T follicular helper cell (primary cell): ENCODE data around the gene C15orf62.

Experiments
- DNase-seq: peaks from one replicate; pipeline ENCODE4 v3.0.0-alpha.2; 2020; ENCODE audit warnings: low read depth

C15orf62 gene

DNA sequence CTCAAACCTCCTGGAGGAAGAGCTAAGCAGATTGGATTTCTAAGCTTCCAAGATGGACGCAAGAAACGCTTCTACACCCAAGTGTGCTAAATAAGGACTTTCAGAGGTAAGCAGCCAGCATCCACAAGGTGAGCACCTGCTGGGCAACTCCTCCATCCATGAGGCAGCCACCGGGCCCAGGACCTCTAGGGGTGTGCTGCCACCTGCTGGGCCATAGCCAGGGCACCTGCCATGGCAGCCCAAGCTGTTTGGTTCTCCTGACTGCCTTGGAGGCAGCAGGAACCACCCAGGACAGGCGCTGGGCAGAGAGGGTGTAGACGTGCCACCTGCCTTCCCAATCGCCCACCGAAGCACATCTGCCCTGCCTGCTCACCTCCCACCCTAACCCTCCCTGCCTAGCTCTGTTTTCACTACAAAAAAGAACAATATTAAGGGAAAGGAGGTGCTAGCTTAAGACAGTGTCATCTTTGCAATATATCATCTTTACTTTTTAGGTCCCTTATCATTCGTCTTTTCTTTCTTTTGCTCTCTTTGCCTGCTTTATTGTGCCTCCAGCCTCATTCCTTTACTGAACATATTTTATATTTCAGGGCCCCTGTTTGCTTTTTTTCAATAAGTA, 12.9 kb downstream of the C15orf62 start:
- DNase-seq = peak; percentile 71

GRCh38 chr15:40785164-40785563, 15.4 kb downstream of the C15orf62 start:
- no peak for DNase-seq

DNA sequence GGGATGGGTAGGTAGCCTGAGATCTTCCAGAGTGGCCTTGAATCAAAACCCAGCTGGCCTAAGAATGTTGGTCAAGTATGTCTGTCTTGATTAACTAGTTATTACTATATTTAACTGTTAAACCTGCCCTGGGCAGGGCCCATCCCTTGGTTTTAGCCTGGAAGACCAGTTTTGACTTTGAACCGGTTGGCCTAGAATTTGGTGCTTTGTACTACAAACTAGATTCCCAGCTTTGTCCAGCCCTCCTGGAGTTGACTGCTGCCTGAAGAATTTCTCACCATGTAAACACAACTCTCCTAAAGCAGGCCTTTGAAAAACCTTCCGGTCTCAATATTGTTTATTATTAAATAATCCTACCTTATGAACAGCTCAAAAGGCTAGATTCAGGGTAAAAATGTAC, 16.0 kb downstream of the C15orf62 start:
- DNase-seq = no peak

DNA sequence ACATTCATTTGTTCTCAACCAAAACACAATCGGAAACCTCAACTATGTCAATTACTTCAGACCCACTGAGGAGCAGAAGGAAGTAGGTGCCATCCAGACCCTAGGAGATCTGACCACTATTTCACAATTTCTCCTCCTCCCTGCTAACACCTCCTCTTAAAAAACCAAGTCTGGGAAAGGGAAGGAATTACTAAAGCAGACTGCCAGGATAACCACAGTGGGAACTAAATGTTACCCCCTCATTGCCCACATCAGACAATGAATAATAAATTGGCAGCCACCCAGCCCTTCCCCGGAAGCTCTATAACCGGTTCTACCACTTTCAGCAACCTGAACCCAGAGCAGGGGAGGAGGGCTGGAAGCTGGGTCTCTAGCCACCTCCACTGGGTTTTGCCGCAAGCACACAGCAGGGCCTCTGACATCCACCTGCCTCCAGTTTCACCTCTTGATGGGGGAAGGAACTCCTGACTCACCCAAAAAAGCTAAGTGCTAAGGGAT, 17.6 kb downstream of the C15orf62 start:
- no peak for DNase-seq

DNA sequence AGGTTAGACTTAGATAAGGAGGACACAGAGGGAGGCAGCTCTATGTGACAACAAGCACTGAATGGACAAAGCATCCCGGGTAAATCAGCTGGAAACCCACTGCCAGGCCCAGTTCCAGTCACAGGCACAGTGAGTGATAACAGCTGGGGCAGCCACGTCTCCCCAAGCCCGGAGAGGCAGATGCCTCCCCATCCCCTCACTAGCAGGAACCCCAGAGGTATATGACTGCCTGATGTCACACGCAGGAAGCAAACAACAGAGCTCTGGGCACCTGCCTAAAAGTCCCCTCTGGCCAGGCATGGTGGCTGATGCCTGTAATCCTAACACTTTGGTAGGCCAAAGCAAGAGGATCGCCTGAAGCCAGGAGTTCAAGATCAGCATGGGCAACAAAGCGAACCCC, 18.2 kb downstream of the C15orf62 start:
- no peak for DNase-seq

DNA sequence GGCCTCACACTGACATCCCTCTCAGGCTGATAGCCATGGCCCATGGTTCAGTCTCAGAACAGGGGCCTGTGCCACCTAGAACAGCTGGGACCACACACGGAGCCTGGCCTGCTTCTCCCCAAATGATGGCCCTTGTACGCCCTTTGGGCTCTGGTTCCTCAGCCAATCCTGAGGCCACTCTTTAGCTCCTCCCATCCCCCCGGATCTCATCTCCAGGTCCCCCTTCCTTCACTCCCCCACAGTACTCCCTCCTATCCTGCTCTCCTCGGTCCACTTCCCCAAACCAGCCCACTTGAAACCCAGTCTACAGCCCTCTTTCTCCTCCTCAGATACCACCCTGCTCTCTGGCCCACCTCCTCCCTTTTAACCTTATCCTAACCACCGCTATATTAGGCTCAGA, 19.3 kb downstream of the C15orf62 start:
- no peak for DNase-seq

- DNase-seq = no peak
These were observed 20.2 kb downstream of the C15orf62 start for GRCh38 chr15:40789999-40790398.

- no peak for DNase-seq
These were observed 20.9 kb downstream of the C15orf62 start for GRCh38 chr15:40790718-40791117.

GRCh38 chr15:40792394-40792793, 22.6 kb downstream of the C15orf62 start:
- no peak for DNase-seq

GRCh38 chr15:40793216-40793989, 23.6 kb downstream of the C15orf62 start:
- DNase-seq = no peak

GRCh38 chr15:40796041-40796440, 26.3 kb downstream of the C15orf62 start:
- DNase-seq = no peak

GRCh38 chr15:40796512-40796911, 26.7 kb downstream of the C15orf62 start:
- DNase-seq = no peak

DNA sequence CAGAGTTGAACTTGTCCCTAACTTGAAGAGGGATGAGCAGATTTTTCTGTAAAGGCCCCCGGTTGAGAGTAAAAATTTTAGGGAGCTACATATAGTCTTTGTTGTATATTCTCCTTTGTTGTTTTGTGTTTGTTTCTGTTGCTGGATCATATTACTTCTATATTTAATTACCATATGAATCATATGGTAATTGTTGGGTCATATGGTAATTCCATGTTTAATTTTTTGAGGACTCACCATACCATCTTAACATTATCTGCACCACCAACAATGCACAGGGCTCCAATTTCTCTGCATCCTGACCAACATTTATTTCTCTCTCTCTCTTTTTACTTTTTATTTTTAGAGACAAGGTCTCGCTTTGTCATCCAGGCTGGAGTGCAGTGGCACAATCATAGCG, 29.7 kb downstream of the C15orf62 start:
- no peak for DNase-seq

- DNase-seq = no peak
These were observed 33.3 kb downstream of the C15orf62 start for GRCh38 chr15:40803076-40803475.

- DNase-seq = no peak
These were observed 33.9 kb downstream of the C15orf62 start for GRCh38 chr15:40803688-40804087.

- DNase-seq = no peak
These were observed 36.9 kb downstream of the C15orf62 start for GRCh38 chr15:40806672-40807027.

- DNase-seq = peak; percentile 91
These were observed 37.5 kb downstream of the C15orf62 start, which contains the start of the genes DNAJC17 and ZFYVE19 for GRCh38 chr15:40807028-40807887. TSS of gene DNAJC17 (minus strand) at chr15:40807473. CDS start at chr15:40807446, 27 bp downstream. TSS of gene ZFYVE19 (plus strand) at chr15:40807089. CDS start at chr15:40807590, 501 bp downstream.

DNA sequence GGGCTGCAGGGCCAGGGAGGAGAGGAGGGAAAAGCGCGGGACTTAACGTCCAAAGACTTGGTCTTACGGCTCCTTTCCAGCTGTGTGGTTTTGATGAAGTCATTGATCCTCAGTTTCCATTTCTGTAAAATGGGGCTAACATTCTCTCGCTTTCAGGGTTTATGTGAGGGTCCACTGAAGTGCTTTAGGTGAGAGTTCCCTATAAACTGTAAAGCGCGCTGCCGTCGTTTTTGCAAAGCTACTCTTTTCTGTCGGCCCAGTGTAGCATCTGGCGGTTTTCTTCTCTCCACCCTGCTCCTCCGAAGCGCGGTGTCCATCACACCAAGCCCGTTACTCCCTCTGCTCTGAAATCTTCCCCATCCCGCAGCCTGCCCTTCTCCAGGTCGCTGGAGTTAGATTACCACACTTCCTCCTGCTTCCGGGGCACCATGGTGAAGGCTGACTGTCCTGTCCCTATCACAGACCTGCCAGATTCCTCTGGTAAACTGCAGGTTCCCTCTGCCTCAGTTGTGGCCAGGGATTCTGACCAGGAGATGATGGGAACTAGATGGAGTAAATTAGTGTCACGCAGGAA, 38.2 kb downstream of the C15orf62 start:
- no peak for DNase-seq

GRCh38 chr15:40808861-40809450, 39.2 kb downstream of the C15orf62 start:
- DNase-seq = no peak

DNA sequence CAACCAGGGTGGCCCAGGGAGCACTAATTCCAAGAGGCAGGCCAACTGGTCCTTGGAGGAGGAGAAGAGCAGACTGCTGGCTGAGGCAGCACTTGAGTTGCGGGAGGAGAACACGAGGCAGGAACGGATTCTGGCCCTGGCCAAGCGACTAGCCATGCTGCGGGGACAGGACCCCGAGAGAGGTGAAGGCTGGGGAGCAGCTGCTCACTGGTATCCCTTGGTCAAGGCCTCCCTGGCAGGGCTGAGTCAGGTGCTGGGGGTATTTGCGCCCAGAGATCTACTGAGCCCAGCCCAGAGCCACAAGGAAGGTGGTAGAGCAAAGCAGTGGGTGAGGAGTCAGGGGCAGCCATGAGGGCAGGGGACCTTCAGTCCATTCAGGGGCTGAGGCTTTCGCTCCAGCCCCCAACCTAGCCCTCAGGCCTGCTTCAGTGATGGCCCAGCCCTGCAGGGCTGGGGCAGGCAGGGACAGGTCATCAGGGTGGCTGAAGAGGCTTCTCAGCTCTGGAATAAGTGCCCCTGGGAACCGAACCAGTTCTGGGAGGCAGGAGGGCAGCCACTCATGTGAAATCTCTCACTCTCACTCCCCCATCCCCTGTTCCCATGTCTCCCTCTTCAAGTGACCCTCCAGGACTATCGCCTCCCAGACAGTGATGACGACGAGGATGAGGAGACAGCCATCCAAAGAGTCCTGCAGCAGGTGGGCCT, 43.1 kb downstream of the C15orf62 start:
- DNase-seq = no peak
